NT2/D1 (cell line): ENCODE results near the gene DRC7.

Experiments
- DNase-seq: peaks from one replicate; pipeline ENCODE4 v3.0.0-alpha.2; 2011; ENCODE audit warnings: low read depth, low spot score
- H3K27me3 ChIP-seq: 2 replicates; pipeline ENCODE4 v1.6.0; 2011; ENCODE audit warnings: mild to moderate bottlenecking; ENCODE audit not compliant: insufficient read length, insufficient read depth
- H3K36me3 ChIP-seq: 2 replicates; pipeline ENCODE4 v1.6.1; 2011; ENCODE audit warnings: mild to moderate bottlenecking, low read length, mixed read lengths; ENCODE audit not compliant: insufficient read depth, insufficient read length
- H3K4me1 ChIP-seq: 2 replicates; pipeline ENCODE4 v1.5.1; 2011; ENCODE audit not compliant: insufficient read depth, insufficient read length
- H3K4me3 ChIP-seq: 2 replicates; pipeline ENCODE4 v1.5.1; 2011; ENCODE audit warnings: low read depth; ENCODE audit not compliant: insufficient read length
- H3K9ac ChIP-seq: 2 replicates; pipeline ENCODE4 v1.6.0; 2011; ENCODE audit warnings: low read depth; ENCODE audit not compliant: insufficient read length
- H3K9me3 ChIP-seq: 2 replicates; pipeline ENCODE4 v1.5.1; 2011; ENCODE audit warnings: mild to moderate bottlenecking, low read length; ENCODE audit not compliant: insufficient read depth
- SUZ12 ChIP-seq: IDR thresholded peaks from 2 replicates; pipeline ENCODE4 v1.6.1; 2011; ENCODE audit not compliant: insufficient read length, insufficient read depth; ENCODE audit errors: extremely low read depth
- YY1 ChIP-seq: IDR thresholded peaks from 2 replicates; pipeline ENCODE4 v1.6.1; 2011; ENCODE audit not compliant: insufficient read length, insufficient read depth
- ZNF274 ChIP-seq: IDR thresholded peaks from 2 replicates; pipeline ENCODE4 v1.6.1; 2011; ENCODE audit warnings: mild to moderate bottlenecking, low read depth, low read length

DRC7 gene

DNA sequence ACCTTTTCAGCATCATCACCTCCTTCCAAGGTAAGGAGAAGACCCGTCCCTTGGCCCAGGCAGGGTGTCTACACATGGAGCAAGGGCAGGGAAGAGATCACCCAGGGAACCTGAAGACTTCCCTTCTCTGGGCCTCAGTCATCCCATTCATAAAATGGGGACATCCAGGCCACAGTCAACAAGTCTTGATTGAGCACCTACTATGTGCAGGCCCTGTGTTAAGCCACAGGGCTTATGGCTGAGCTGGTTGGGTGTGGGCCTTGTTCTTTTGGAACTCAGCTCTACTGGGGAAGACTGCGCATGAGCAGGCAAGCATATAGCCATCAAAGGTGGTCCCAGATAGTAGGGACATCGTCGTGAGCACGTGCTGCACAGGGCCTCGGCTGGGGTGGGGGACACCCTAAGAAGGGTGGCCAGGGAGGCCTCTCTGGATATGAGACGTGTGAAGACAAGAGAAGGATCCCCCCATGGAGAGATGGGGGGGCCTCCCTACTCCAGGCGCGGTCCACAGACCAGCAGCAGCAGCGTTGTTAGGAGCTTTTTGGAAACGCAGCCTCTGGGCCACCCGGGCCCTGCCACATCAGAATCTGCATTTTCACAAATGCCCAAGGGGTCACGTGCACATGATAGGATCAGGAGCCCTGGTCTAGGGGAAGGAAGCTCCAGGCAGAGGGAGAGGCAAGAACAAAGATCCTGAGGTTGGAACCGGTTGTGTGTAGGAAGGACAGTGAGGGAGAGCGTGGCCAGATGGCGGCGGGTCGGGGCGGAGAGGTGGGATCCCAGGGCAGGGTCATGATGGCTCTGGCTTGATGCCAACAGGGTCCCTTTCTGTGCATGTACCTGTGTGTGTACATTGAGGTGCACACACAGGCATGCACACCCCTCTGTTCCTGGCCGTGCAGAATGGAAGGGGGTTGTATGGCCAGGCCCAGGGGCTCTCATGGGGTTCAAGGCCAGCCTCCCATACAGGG is 32.4 kb upstream of the DRC7 start:
- peaks cover 5% of the 10 kb centered on the region for H3K36me3 ChIP-seq
- H3K9me3 ChIP-seq, result no peaks in the 10 kb centered on the region
- no peak overlapping the region for H3K9ac ChIP-seq
- DNase-seq, result no peak
- no peaks in the 10 kb centered on the region for H3K27me3 ChIP-seq
- TF ChIP-seq SUZ12 (no peak), YY1 (no peak), ZNF274 (no peak)
- no peak overlapping the region for H3K4me3 ChIP-seq
- peaks cover 14% of the 10 kb centered on the region for H3K4me1 ChIP-seq

DNA sequence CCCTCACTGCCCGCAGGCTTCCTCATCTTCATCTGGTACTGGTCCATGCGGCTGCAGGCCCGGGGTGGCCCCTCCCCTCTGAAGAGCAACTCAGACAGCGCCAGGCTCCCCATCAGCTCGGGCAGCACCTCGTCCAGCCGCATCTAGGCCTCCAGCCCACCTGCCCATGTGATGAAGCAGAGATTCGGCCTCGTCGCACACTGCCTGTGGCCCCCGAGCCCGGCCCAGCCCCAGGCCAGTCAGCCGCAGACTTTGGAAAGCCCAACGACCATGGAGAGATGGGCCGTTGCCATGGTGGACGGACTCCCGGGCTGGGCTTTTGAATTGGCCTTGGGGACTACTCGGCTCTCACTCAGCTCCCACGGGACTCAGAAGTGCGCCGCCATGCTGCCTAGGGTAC is 31.2 kb upstream of the DRC7 start:
- DNase-seq, result no peak
- H3K9ac ChIP-seq, result no peak overlapping the region
- H3K4me1 ChIP-seq, result peaks cover 17% of the 10 kb centered on the region
- no peaks in the 10 kb centered on the region for H3K9me3 ChIP-seq
- TF ChIP-seq YY1 (no peak), SUZ12 (no peak), ZNF274 (no peak)
- no peaks in the 10 kb centered on the region for H3K27me3 ChIP-seq
- no peak overlapping the region for H3K4me3 ChIP-seq
- H3K36me3 ChIP-seq, result peaks cover 5% of the 10 kb centered on the region

DNA sequence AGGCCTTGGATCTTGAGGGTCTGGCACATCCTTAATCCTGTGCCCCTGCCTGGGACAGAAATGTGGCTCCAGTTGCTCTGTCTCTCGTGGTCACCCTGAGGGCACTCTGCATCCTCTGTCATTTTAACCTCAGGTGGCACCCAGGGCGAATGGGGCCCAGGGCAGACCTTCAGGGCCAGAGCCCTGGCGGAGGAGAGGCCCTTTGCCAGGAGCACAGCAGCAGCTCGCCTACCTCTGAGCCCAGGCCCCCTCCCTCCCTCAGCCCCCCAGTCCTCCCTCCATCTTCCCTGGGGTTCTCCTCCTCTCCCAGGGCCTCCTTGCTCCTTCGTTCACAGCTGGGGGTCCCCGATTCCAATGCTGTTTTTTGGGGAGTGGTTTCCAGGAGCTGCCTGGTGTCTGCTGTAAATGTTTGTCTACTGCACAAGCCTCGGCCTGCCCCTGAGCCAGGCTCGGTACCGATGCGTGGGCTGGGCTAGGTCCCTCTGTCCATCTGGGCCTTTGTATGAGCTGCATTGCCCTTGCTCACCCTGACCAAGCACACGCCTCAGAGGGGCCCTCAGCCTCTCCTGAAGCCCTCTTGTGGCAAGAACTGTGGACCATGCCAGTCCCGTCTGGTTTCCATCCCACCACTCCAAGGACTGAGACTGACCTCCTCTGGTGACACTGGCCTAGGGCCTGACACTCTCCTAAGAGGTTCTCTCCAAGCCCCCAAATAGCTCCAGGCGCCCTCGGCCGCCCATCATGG is 30.5 kb upstream of the DRC7 start:
- DNase-seq, result no peak
- H3K27me3 ChIP-seq, result no peaks in the 10 kb centered on the region
- H3K4me3 ChIP-seq, result no peak overlapping the region
- H3K9me3 ChIP-seq, result no peaks in the 10 kb centered on the region
- H3K9ac ChIP-seq, result no peak overlapping the region
- TF ChIP-seq ZNF274, result no peak
- no peak for TF ChIP-seq YY1
- no peak for TF ChIP-seq SUZ12
- H3K36me3 ChIP-seq, result peaks cover 5% of the 10 kb centered on the region
- peaks cover 14% of the 10 kb centered on the region for H3K4me1 ChIP-seq

DNA sequence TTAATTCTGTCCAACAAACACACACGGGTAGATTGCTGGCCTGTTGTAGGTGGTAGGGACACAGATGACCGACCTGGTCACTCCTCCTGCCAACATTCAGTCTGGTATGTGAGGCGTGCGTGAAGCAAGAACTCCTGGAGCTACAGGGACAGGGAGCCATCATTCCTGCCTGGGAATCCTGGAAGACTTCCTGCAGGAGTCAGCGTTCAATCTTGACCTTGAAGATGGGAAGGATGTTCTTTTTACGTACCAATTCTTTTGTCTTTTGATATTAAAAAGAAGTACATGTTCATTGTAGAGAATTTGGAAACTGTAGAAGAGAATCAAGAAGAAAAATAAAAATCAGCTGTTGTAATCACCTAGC is 30.0 kb upstream of the DRC7 start:
- TF ChIP-seq ZNF274 (no peak), SUZ12 (no peak), YY1 (no peak)
- no peak overlapping the region for H3K4me3 ChIP-seq
- no peaks in the 10 kb centered on the region for H3K27me3 ChIP-seq
- H3K9me3 ChIP-seq, result no peaks in the 10 kb centered on the region
- H3K9ac ChIP-seq, result no peak overlapping the region
- DNase-seq, result no peak
- peaks cover 5% of the 10 kb centered on the region for H3K36me3 ChIP-seq
- peaks cover 14% of the 10 kb centered on the region for H3K4me1 ChIP-seq

DNA sequence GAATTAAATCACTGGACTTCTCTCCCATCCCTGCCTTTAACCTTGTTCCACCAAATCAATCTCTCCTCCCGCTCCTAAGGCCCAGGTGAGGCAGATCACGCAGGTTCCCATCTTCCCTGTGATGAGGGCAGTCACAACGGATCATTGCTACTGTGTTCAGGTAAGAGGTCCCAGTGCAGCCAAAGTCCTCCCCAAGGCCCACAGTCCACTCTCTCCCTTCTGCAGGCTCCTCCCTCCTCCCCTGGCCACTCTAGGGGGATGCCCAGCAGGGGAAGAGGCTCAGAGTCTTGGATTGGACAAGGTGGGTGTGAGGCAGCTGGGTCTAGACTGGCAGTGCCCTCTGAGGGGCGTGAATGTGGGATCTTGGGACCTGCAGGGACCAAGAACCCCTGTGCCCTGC is 29.1 kb upstream of the DRC7 start:
- Histone ChIP-seq H3K36me3 (peaks cover 5% of the 10 kb centered on the region), H3K9ac (no peak overlapping the region), H3K4me1 (peaks cover 20% of the 10 kb centered on the region)

DNA sequence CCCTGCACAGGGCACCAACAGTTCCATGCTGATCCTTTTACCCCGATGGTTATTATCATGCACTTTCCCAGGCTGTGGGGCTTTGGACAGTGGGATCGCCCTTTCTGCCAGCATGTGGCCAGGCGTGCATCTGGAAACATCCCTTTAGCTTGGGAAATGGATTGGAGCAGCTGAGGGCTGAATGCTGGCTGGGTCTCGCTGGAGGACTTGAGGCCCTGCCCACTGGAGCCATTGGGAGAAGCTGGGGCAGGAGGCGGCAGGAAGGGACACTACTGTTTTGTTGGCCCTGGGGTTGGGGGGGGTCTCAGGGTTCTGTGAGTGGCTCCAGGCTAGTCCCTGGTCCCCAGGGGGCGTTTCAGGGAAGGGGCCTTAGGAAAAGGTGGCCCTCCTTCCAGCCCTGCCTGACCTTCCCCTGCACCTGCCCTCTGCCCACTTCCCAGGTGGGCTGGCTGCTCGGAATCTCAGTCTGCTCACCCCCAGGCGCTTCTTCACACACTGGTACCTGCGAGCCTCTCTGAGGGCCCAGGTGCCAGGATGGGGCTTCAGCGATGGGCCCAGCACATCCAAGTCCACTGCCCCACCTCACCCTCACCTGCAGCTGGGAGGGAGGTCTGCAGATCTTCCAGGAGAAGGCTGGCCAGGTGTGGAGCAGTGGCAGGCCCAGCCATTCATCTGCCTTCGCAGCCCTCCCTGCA is 28.1 kb upstream of the DRC7 start:
- H3K4me1 ChIP-seq, result peaks cover 20% of the 10 kb centered on the region
- no peaks in the 10 kb centered on the region for H3K9me3 ChIP-seq
- peaks cover 5% of the 10 kb centered on the region for H3K36me3 ChIP-seq
- DNase-seq, result no peak
- H3K27me3 ChIP-seq, result no peaks in the 10 kb centered on the region
- peak overlapping the region; percentile 3 for H3K9ac ChIP-seq
- no peak for TF ChIP-seq YY1
- TF ChIP-seq ZNF274, result no peak
- no peak for TF ChIP-seq SUZ12
- no peak overlapping the region for H3K4me3 ChIP-seq

More for the DNA sequence above, 29.1 kb upstream of the DRC7 start:
- Histone ChIP-seq H3K4me3 (no peak overlapping the region), H3K9me3 (no peaks in the 10 kb centered on the region), H3K27me3 (no peaks in the 10 kb centered on the region)
- DNase-seq, result no peak
- no peak for TF ChIP-seq ZNF274
- TF ChIP-seq SUZ12, result no peak
- TF ChIP-seq YY1, result no peak
